ENCODE results near the gene TRIM69.

GRCh38 chr15:44715142-44715796 is 21.1 kb upstream of the TRIM69 start:
- TF ChIP-seq EZH2 (IDR thresholded peaks at IDR 0.05; ENCODE audit: borderline replicate concordance, insufficient read depth, low read length, poor library complexity, severe bottlenecking) (no peak), CTCF (IDR thresholded peaks at IDR 0.05; ENCODE audit: poor library complexity, severe bottlenecking) (no peak), REST (IDR thresholded peaks at IDR 0.05; ENCODE audit: borderline replicate concordance) (no peak), RAD21 (conservative IDR thresholded peaks at IDR 0.05) (no peak), TAF1 (IDR thresholded peaks at IDR 0.05; ENCODE audit: low read depth) (no peak), SMC3 (conservative IDR thresholded peaks at IDR 0.05; ENCODE audit: poor library complexity) (no peak), EP300 (conservative IDR thresholded peaks at IDR 0.05; ENCODE audit: poor library complexity, severe bottlenecking) (no peak), POLR2AphosphoS5 (IDR thresholded peaks at IDR 0.05) (no peak), MXI1 (conservative IDR thresholded peaks at IDR 0.05; ENCODE audit: poor library complexity, severe bottlenecking) (no peak)
